ENCODE data around the gene PSORS1C1. TPM values are rescaled to one million over a fixed set of nuclear protein-coding genes. Genes with fewer than 3 reads are reported as not detected.

The PSORS1C1 gene
- total RNA-seq, 4 donors from 2014 or later = 6.5 to 26.5 (median 22.0) TPM; not detected in 1

GRCh38 chr6:31116661-31117385 lies 2.2 kb downstream of the PSORS1C1 start:
- H3K27me3 ChIP-seq = no peaks in the 10 kb centered on the region
- peak in 1 of 3 donors; percentile 45 for DNase-seq
- no peaks in the 10 kb centered on the region for H3K9me3 ChIP-seq
- H3K4me3 ChIP-seq = peak overlapping the region in 1 of 4 donors; percentile 9
- no peaks in the 10 kb centered on the region for H3K36me3 ChIP-seq
- peaks cover 0 to 12% (median 0%) of the 10 kb centered on the region in 4 donors for H3K4me1 ChIP-seq
- peak overlapping the region in 1 of 4 donors; percentile 25 for H3K27ac ChIP-seq
- TF ChIP-seq POLR2A (IDR thresholded peaks at IDR 0.05) (no peak), CTCF (IDR thresholded peaks at IDR 0.05) (no peak)

GRCh38 chr6:31118178-31118577 lies 3.6 kb downstream of the PSORS1C1 start:
- Histone ChIP-seq H3K36me3 (no peaks in the 10 kb centered on the region), H3K9me3 (no peaks in the 10 kb centered on the region), H3K27me3 (no peaks in the 10 kb centered on the region), H3K27ac (no peak overlapping the region), H3K4me1 (peaks cover 0 to 12% (median 0%) of the 10 kb centered on the region in 4 donors), H3K4me3 (no peak overlapping the region)
- peak in 1 of 3 donors; percentile 11 for DNase-seq
- no peak for TF ChIP-seq POLR2A (IDR thresholded peaks at IDR 0.05)

DNA sequence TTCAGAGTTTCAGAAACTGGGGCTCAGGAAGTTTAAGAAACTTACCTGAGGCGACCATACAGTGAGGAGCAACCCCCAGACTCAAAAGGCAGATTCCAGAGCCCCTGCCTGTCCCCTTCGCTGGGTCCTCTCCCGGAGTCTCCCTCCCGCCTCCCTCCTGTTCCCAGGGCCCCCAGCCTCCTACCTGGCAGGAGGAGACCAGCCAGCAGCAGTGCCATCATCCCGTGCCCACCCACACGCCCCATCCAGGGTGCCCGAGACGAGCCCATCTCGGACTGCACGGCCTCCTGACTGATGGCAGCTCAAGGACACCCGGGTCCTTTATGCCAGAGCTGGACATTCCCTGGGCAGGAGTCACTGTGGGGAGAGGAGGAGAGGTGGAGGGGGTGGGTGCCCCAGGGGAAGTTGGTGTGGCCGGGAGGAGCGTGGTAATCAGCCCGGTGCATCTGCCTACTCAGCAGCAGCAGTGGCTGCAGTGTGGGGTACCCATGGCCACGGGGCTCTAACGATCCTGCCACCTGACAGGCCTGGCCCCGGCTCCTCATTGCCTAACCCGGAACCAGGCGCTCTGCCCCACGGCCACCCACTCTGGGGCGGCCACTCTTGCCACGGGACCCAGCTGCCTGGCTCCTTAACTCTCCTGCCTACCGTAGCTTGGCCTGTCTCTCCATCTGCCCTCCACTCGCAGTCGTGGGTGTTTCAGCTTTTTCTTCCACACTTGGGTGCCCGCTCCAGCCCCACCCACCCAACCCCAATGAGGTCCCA lies 5.7 kb downstream of the PSORS1C1 start, which contains the start of gene CDSN:
Gene CDSN (minus strand): TSS at position 296 of the 765 bp plus-strand sequence. CDS start 27 bp downstream, at position 269.
- no peak for DNase-seq

DNA sequence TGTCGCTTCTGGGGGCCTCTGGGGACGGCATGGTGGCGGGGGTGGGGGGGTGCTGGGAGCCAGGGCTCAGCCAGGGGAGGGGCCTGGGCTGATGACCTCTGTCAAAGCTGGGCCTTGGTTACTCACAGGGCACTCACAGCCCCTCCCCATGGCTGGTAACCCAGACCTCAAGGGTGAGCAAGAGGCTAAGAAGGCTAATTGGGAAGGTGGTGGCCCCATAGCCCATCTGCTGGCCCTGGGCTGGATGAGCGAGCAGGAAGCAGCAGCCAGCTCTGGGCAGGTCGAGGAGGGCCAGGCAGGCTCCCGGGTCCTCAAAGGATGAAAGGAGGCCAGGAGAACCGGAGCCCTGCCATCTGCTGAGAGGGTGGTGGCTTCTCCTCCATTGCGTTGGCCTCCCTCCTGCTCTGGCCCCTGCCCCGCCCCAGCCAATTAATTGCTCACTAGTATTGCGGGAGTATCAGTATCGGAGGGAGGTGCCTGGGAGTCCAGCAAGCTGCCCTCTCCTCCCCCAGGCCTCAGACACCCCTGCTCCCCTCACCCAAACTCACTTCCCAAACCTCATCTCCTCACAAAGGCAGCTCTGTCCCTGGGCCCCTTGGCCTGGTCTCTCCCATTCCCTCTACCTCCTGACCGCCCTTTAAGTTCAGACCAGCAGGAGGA lies 6.7 kb downstream of the PSORS1C1 start:
- Histone ChIP-seq H3K4me3 (no peak overlapping the region), H3K4me1 (peaks cover 0 to 1% (median 0%) of the 10 kb centered on the region in 4 donors), H3K36me3 (no peaks in the 10 kb centered on the region), H3K27me3 (no peaks in the 10 kb centered on the region), H3K27ac (no peak overlapping the region), H3K9me3 (no peaks in the 10 kb centered on the region)
- DNase-seq = no peak
- TF ChIP-seq POLR2A (IDR thresholded peaks at IDR 0.05) = no peak
- no peak for TF ChIP-seq CTCF (IDR thresholded peaks at IDR 0.05)

More for the DNA sequence above, 5.7 kb downstream of the PSORS1C1 start, which contains the start of gene CDSN:
- Histone ChIP-seq H3K9me3 (no peaks in the 10 kb centered on the region), H3K27ac (no peak within 1 kb of the TSS), H3K4me3 (no peak within 1 kb of the TSS), H3K36me3 (no peaks in the 10 kb centered on the region), H3K27me3 (no peaks in the 10 kb centered on the region), H3K4me1 (no peaks in the 10 kb centered on the region)
- TF ChIP-seq POLR2A (IDR thresholded peaks at IDR 0.05) (no peak), CTCF (IDR thresholded peaks at IDR 0.05) (no peak)

DNA sequence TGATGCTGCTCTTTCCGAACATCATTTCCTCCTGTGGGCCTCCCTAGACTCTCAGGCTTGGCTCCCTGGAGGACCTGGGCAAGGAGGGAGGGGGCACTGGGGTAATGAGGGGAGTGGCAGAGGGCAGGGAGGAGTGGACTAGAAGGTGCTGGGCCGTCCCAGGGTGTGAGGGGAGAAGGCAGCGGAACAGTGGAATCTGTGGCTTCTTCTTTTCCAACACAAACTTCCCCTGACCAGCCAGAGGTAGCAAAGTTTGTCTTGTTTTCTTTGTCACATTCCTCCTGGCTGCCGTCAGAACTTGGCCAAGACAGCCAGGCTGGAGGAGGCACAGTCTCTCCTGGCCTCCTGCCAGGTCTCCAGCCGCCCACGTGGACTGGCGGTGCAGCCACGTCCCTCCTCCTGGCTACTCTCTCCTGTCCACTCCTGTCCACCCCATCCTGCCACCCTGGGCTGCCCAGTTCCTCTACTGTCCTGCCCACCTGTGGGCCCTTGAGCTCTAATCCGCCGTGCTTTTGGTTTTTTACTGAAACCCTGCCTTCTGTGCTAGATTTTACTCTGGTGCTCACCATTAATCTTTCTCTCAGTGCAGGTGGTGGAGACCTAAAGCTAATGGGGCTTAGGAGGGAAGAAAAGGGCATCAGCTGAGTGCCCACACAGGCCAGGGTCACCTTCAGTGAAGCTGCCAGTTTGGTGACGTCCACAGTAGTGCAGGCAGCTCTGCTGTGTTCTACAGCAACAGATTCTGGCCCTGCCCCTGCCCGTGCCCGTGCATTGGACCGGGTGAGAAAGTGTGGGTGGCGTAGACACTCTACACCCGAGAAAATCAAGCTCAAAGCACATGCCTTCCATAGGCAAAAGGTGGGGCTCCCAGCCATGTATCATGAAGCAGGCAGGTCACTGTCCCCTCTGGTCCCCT lies 8.4 kb downstream of the PSORS1C1 start:
- no peak overlapping the region for H3K4me3 ChIP-seq
- DNase-seq = no peak
- no peaks in the 10 kb centered on the region for H3K27me3 ChIP-seq
- peaks cover 0 to 7% (median 0%) of the 10 kb centered on the region in 4 donors for H3K4me1 ChIP-seq
- no peaks in the 10 kb centered on the region for H3K36me3 ChIP-seq
- no peaks in the 10 kb centered on the region for H3K9me3 ChIP-seq
- H3K27ac ChIP-seq = no peak overlapping the region
- TF ChIP-seq POLR2A (IDR thresholded peaks at IDR 0.05) (no peak), CTCF (IDR thresholded peaks at IDR 0.05) (no peak)

All from Peyer's patch (tissue), 4 donors.